Sigmoid colon (tissue), 4 donors: ENCODE measurements around the gene CELF1.

Experiments
- POLR2A ChIP-seq, 2 donors: fragments of 450-650 bp; IDR thresholded peaks; one replicate each; pipeline ENCODE4 v1.6.1; 2016; ENCODE audit warnings: antibody characterized with exemption in 2 of 2, mild to moderate bottlenecking in 2 of 2, moderate library complexity in 2 of 2
- POLR2AphosphoS5 ChIP-seq, 4 donors: sonication (generic); formaldehyde crosslinking; IDR thresholded peaks; one replicate each; pipeline ENCODE4 v1.6.1; 2017; ENCODE audit warnings: antibody characterized with exemption in 4 of 4
- TF ChIP-seq, protein P1 (sequence below), 4 experiments: fragments of 450-650 bp in 3 of 4; fragments of 200-600 bp in 1 of 4; IDR thresholded peaks; one replicate each; pipeline ENCODE4 v1.5.1; 2016 to 2019; ENCODE audit warnings: antibody characterized with exemption in 4 of 4, mild to moderate bottlenecking in 3 of 4, moderate library complexity in 2 of 4

DNA sequence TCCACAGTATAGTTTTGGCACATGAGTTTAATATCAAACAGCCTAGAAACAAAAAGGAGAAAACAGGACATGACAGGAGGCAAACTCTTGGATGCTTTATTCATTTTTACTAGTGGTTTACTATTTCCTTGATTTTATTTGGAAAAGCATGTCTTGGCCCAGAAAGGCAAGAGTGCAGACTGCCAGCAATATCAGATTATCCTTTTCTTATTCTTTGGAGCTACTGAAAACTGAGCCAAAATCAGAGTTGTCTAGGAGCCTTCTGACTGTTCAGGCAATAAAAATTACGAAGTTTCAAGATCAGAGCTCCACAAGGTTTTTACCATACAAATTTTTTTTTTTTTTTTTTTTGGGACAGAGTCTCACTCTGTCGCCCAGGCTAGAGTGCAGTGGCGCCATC lies 16.0 kb downstream of the CELF1 start:
- TF ChIP-seq POLR2A (IDR thresholded peaks at IDR 0.05) = no peak
- TF ChIP-seq, protein P1, sequence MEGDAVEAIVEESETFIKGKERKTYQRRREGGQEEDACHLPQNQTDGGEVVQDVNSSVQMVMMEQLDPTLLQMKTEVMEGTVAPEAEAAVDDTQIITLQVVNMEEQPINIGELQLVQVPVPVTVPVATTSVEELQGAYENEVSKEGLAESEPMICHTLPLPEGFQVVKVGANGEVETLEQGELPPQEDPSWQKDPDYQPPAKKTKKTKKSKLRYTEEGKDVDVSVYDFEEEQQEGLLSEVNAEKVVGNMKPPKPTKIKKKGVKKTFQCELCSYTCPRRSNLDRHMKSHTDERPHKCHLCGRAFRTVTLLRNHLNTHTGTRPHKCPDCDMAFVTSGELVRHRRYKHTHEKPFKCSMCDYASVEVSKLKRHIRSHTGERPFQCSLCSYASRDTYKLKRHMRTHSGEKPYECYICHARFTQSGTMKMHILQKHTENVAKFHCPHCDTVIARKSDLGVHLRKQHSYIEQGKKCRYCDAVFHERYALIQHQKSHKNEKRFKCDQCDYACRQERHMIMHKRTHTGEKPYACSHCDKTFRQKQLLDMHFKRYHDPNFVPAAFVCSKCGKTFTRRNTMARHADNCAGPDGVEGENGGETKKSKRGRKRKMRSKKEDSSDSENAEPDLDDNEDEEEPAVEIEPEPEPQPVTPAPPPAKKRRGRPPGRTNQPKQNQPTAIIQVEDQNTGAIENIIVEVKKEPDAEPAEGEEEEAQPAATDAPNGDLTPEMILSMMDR (IDR thresholded peaks at IDR 0.05) = no peak
- no peak for TF ChIP-seq POLR2AphosphoS5 (IDR thresholded peaks at IDR 0.05)
